NCI-H146 (cell line): ENCODE results near the gene MBNL2.
"Not testable (repeated sequence)": the region's sequence is repeated elsewhere in the genome, so short reads cannot be mapped to it uniquely, and the experiment has no call there.

Experiments
- DNase-seq: peaks from one replicate; lab custom pipeline; 2025; lab: John Stamatoyannopoulos, UW

MBNL2 gene

GRCh38 chr13:97348569-97349100 is 126.5 kb downstream of the MBNL2 start:
- peak; percentile 6 for DNase-seq

DNA sequence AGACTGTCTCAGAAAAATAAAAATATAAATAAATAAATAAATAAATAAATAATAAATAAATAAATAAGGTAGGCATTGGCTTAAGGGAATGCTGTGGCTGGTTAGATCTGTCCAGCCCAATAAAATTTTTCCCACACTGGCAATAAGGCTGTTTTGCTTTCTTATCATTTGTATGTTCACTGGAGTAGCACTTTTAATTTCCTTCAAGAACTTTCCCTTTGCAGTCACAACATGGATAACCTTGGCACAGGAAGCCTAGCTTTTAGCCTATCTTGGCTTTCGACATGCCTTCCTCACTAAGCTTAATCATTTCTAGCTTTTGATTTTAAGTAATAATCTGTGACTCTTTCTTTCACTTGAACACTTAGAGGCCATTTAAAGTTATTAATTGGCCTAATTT is 129.9 kb downstream of the MBNL2 start:
- not testable (repeated sequence) for DNase-seq

- DNase-seq, result no peak
Measured at GRCh38 chr13:97352815-97353214, 130.7 kb downstream of the MBNL2 start.

DNA sequence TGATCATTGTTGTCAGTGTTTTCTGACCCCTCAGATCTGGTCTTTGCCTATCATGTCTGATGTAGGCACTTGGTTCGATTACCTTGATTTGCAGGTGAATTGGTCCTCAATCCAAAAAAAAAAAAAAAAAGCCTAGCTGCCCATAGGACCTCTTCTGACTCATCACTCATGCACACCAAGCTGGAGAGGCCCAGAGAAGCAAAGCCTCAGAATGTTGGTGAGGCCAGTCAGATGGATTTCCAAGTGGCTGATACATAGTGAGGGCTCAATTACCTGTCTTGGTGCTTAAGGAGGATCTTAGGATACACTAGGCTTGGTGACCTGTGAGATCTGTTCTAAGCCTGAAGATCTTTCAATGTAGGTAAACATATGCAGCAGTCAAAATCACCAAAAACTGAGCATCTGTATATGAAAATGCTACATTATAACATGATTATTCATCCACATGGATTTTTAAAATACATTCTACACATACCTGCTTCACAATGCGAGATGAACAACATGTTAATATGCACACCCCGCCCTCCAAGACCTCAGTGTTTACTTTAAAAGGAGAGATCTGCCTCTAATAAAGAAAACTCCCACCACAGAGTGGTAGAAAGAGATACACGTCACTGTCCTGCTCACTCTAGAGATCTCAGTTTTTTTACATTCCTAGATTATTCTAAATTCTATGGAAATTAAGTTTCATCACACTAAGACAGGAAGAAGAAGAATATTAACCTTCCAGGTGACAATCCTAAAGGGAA is 132.0 kb downstream of the MBNL2 start:
- no peak for DNase-seq

GRCh38 chr13:97354808-97355207 is 132.7 kb downstream of the MBNL2 start:
- DNase-seq, result no peak

DNA sequence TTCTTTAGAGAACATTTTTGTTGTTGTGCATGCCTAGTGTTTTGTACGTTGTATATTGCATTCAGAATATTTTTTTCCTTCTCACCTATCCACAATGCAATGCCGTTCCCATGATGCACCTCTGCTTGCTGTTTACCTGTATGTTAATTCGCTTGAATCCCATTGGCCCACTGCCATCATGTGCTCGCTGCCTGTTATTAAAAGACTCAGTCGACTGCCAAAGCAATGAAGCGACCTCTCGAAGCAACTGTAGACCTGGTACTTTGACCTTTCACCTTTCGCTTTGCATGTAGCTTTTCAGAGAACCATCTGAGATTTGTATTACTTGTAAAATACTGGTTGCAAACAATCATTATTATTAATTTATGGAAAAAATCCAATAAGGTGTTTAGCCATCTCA is 134.5 kb downstream of the MBNL2 start:
- DNase-seq, result no peak

DNA sequence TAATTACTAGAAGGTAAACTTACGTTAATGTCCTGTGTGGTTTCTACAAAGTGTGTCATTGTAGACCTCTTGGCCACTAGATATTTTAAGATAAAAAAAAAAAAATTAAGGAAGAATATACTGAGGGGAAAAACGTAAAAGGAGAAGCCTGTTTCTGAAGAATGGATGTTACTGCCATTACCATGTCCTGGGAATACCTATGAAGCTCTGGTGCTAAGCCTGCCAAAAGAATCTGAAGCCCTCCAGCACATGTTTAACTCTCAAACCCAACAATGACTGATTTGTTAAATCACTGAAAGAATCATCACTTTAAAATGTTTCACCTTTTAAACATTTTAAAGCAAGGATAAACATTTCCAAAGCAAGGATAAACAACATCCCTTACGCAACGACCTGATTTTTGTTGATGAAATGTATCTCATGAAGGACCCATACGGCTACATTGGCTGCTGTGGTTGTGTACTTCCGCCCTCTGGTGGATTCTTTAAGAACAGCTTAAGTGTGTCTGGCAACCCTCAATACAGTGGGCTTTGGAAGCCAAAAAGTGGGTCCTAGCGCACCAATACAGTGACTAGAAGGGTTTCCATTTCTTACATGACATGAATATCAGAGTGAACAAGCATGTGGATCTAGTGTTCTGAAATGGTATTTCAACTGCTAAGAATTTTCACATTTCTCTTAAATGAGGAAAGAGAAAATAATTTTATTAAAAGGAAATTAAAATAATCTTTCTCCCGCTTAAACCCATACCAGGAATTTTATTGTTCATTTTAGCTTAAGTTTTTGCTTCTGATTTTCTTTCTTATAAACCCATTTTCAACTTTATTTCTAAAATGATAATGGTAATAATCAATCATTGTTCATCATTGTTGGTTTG is 137.3 kb downstream of the MBNL2 start:
- peak; percentile 64 for DNase-seq

DNA sequence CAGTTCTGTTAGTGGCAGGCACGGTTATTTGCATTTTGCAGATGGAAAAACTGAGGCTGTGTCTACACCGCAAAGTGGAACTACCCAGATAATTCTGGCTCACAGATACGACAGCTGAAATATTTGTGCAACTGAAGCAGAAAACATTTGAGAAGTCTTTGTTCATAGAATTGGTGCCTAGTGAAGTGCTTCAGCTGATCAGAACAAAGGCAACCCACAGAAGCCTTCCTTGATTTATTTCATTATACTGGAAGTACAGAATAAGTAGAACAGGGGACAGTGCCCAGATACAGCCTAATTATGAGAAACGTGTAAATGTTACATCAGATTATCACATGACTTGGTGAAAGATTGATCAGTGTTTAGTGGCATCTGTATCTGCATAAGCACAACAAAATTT is 138.5 kb downstream of the MBNL2 start:
- DNase-seq, result no peak

- no peak for DNase-seq
Measured at GRCh38 chr13:97364031-97364430, 141.9 kb downstream of the MBNL2 start.

DNA sequence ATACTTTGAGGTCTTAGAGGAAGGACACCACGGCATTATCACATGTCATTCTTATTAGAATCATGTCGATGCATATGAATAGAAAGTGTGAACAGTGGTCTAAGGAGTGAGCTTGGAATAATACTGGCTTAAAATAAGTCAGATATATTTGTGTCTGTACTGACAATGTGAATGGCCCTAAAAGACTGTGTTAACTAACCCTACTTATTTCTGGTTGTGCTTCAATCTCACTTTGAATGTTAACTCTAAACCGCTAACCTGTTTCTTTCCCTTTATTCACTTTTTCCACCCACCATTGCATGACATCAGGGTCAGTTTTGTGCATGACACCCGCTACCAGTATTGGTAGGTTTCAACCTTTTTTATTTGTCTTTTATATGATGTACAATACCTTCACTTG is 142.7 kb downstream of the MBNL2 start:
- no peak for DNase-seq

DNA sequence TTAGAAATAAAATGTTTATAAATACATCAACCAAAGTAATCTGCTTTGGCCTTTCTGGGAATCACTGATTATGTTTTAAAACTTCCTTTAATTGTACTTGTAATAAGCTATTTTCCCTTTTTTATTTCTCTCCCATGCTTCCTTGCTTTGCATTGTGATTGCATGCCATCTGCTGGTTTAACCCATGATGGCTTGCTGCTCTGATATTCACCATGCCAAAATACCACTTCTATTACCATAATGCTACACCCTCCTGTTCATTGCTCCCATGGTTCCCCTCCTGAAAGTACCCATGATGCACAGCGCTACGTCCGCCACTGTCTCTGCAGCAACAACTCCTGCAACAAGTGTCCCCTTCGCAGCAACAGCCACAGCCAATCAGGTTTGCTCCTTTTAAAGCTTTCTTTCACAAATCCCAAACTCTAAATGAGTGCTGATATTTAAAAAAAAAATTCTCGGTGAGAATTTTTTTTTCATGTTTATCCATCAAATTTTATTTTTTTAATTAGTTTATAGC is 144.1 kb downstream of the MBNL2 start:
- no peak for DNase-seq

- DNase-seq, result no peak
Measured at GRCh38 chr13:97367016-97367822, 145.1 kb downstream of the MBNL2 start.

DNA sequence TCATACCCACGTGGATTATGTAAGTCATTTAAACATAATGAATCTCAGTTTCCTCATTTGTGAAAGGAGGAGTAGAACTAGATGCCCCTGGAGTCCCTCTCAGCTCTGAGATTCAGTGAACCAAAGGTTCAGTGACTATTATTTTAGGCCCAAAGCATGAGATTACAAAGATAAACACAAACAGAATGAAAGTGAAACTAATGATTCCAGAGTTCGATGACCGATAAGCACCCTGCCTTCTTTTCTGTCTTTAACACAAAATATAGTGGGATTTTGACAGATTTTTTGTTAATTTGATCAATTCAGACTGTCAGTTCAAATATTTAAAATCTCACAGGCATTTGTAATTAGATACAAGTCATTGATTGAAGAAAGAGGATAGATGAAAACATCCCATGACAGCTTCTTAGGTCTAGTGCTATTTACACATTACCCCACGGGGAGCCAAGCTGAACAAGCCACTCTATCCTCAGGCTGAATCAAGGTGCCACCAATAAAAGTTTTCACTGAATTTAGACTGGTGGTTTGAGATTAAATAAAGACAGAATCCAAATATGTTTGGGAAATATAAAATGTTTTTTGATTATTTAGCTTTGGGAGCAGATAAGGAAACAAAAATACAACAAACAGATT is 147.2 kb downstream of the MBNL2 start:
- DNase-seq, result no peak

DNA sequence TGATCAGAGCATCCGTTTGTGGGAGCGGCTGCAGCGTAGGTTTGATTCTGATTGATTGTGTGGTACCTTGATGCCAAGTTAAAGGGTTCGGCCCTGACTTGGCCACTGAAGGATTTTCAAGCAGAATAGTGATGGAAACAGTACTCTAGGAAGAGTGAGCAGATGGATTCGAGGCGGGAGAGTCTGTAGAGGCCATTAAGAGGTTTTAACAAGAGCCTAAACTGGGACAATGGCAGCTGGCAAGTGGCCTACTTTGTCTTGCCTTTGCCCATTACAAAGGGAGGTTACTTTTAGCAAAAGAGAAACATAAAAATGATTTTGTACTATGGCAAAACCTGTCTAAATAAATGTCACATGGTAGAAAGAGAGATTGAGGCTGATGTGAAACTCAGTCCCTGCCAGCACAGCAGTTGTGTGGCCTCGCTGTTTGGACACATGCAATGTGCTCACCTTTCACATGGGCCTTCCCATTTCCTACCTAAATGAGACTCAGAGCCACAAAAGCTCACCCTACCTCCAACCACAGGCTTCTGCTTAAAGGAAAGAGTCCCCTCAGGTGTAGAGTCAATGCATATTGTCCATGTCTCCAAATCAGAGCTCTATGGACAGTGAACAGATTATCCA is 149.5 kb downstream of the MBNL2 start:
- no peak for DNase-seq

GRCh38 chr13:97372936-97373335 is 150.8 kb downstream of the MBNL2 start:
- no peak for DNase-seq

DNA sequence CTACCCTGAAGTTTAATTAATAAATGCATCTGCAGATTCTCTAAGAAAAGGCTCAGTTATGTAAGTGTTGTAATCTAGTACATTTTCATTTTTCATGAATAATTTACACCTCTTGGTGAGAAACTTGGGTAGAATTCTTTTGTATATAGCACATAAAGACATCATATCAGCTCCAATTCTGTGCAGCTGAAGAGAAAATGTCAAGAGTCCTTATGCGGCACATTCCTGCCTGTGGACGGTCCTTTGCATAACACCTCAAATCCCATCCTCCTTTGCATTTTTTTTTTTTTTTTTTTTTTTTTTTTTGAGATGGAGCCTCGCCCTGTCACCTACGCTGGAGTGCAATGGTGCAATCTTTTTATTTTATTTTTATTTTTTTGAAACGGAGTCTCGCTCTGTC is 151.7 kb downstream of the MBNL2 start:
- no peak for DNase-seq

DNA sequence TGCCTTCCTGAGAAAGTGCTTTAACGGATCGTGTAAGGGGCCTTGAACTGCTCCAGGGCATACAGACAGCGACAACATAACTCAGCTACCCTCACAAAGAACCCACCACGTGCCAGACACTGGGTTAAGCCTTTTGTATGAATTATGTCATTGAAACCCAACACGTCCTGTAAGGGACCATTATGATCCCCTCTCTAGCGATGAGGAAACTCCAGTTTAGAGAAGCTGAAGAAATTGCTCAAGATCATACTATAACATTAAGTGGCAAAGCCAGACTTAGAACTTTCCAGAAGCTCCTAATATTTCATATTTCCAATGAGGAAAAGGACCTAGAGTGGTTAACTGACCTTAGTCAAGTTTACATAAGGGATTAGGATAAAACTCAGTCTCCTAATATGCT is 154.8 kb downstream of the MBNL2 start:
- DNase-seq, result no peak

DNA sequence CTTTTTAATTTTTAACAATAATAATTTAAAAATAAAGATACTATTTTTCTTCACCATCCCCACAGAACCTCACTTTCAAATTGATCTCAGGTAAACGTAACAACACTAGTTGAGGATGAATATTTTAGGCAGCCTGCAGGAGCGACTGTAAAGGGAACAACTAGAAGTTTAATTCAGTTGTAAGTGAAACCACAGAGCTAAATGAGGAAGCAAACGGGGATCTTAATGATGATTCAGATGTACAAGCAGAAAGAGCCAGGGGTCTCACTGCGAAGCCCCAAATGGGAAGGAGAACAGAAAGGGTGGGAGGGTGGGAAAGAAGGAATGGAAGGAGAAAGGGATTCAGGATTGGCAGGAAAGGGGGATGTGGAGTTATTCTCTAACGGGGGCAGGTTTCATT is 157.3 kb downstream of the MBNL2 start:
- no peak for DNase-seq

GRCh38 chr13:97380696-97381095 is 158.6 kb downstream of the MBNL2 start:
- no peak for DNase-seq

- DNase-seq, result no peak
Measured at GRCh38 chr13:97381189-97381588, 159.1 kb downstream of the MBNL2 start.

DNA sequence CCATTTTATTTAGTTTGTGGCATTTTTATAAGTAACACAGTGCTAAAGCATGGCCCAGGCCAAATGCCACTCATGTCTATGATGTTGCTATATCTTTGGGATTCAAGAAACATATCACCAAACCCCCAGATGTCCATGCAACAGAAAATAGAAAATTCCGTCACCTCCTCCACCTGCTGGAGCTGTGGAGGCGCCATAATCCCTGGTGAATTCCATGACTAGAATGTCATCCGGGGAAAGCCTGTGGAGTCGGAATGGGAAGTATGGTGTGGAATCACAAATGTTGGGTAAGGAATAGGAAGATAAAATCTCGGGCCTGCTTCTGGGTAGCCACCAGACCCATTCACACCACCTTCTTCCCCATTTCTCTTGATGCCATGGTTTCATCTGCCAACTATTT is 160.1 kb downstream of the MBNL2 start:
- DNase-seq, result no peak
